Measurements from ENCODE around the gene TRIOBP. TPM values are rescaled to one million over a fixed set of nuclear protein-coding genes. Genes with fewer than 3 reads are reported as not detected.

TRIOBP gene
- total RNA-seq, 1 donor from 2014 or later: 40.6 TPM

GRCh38 chr22:37745548-37746365 lies 48.9 kb downstream of the TRIOBP start:
- peak overlapping the region; percentile 88 for H2AFZ ChIP-seq (ENCODE audit: low read depth, low read length)
- peak; percentile 63 for DNase-seq (ENCODE audit: low read depth)
- no peak for FAIRE-seq

DNA sequence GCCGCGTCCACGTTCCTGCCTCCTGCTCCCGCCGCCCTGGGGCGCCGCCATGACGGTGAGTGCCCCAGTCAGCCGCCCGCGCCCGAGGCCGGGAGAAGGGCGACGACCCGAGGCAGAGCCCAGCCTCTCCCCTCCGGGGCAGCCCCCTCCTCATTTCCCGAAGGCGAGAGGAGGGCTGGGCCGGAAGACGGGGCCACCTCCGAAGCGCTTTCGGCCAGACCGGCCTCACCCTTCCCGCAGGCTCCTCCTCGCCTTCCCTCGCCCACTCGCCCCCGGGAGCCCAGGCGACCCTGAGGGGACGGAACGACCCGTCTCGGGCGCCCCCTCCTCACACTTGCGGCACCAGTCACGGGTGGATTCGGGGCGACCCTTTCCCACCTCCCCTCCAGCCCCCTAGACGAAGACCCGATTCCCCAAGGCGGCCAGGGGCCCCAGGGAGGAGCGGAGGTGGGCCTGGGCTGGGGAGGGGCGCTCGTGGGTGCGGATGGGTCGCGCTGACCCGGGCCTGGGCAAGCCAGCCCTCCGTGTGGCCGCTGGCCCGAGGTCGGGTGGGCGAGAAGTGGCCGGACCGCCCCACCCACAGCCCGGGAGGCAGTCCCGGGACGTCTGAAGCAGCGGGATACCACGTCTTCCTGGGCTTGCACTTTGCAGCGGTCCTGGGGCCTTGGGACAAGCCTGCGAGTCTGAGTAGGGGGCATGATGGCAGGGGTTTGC lies 49.7 kb downstream of the TRIOBP start:
- Histone ChIP-seq H3K27me3 (ENCODE audit: insufficient read depth, low read length) (no peaks in the 10 kb centered on the region), H3K79me2 (ENCODE audit: insufficient read depth, low read length) (peaks cover 60% of the 10 kb centered on the region), H3K4me2 (ENCODE audit: low read length) (peak overlapping the region; percentile 98), H3K4me3 (ENCODE audit: insufficient read depth, low read depth, low read length) (peak overlapping the region; percentile 76), H3K9ac (ENCODE audit: low read length) (peak overlapping the region; percentile 96), H3K27ac (ENCODE audit: low read depth, low read length) (peak overlapping the region; percentile 85), H3K36me3 (ENCODE audit: insufficient read depth, low read length) (no peaks in the 10 kb centered on the region), H3K9me3 (ENCODE audit: insufficient read depth, low read depth, low read length) (no peaks in the 10 kb centered on the region), H2AFZ (ENCODE audit: low read depth, low read length) (peak overlapping the region; percentile 59), H3K4me1 (ENCODE audit: insufficient read depth, low read length) (peaks cover 70% of the 10 kb centered on the region), H4K20me1 (ENCODE audit: insufficient read depth, low read length) (peaks cover 42% of the 10 kb centered on the region)
- Mint-ChIP-seq H3K27me3 (ENCODE audit: low read depth, unreplicated experiment) (no peaks in the 10 kb centered on the region), H3K4me1 (ENCODE audit: low read depth, unreplicated experiment) (peaks cover 42% of the 10 kb centered on the region), H3K36me3 (ENCODE audit: low read depth, unreplicated experiment) (peaks cover 1% of the 10 kb centered on the region), H3K27ac (ENCODE audit: unreplicated experiment) (peak overlapping the region; percentile 86), H3K9me3 (ENCODE audit: unreplicated experiment) (no peaks in the 10 kb centered on the region), H3K4me3 (ENCODE audit: unreplicated experiment) (peak overlapping the region; percentile 88)
- TF ChIP-seq CTCF (IDR thresholded peaks at IDR 0.05; ENCODE audit: insufficient read depth, low read depth, low read length): no peak
- TF ChIP-seq EZH2 (IDR thresholded peaks at IDR 0.05; ENCODE audit: insufficient read depth, low read length): no peak
- no peak for FAIRE-seq
- no peak for DNase-seq (ENCODE audit: low read depth)

More at GRCh38 chr22:37745548-37746365, 48.9 kb downstream of the TRIOBP start:
- no peaks in the 10 kb centered on the region for H3K9me3 Mint-ChIP-seq (ENCODE audit: unreplicated experiment)
- no peak overlapping the region for H3K27ac Mint-ChIP-seq (ENCODE audit: unreplicated experiment)
- Histone ChIP-seq H3K27me3 (ENCODE audit: insufficient read depth, low read length) (no peaks in the 10 kb centered on the region), H3K4me3 (ENCODE audit: insufficient read depth, low read depth, low read length) (peak overlapping the region; percentile 76), H3K9me3 (ENCODE audit: insufficient read depth, low read depth, low read length) (no peaks in the 10 kb centered on the region), H4K20me1 (ENCODE audit: insufficient read depth, low read length) (peaks cover 34% of the 10 kb centered on the region), H3K79me2 (ENCODE audit: insufficient read depth, low read length) (peaks cover 52% of the 10 kb centered on the region), H3K36me3 (ENCODE audit: insufficient read depth, low read length) (no peaks in the 10 kb centered on the region), H3K4me2 (ENCODE audit: low read length) (peak overlapping the region; percentile 98), H3K27ac (ENCODE audit: low read depth, low read length) (peak overlapping the region; percentile 85), H3K4me1 (ENCODE audit: insufficient read depth, low read length) (peaks cover 70% of the 10 kb centered on the region), H3K9ac (ENCODE audit: low read length) (peak overlapping the region; percentile 96)
- no peaks in the 10 kb centered on the region for H3K27me3 Mint-ChIP-seq (ENCODE audit: low read depth, unreplicated experiment)
- peak overlapping the region; percentile 77 for H3K4me3 Mint-ChIP-seq (ENCODE audit: unreplicated experiment)
- no peak for TF ChIP-seq CTCF (IDR thresholded peaks at IDR 0.05; ENCODE audit: insufficient read depth, low read depth, low read length)
- no peak for TF ChIP-seq EZH2 (IDR thresholded peaks at IDR 0.05; ENCODE audit: insufficient read depth, low read length)
- peaks cover under 1% of the 10 kb centered on the region for H3K36me3 Mint-ChIP-seq (ENCODE audit: low read depth, unreplicated experiment)
- H3K4me1 Mint-ChIP-seq (ENCODE audit: low read depth, unreplicated experiment): peaks cover 41% of the 10 kb centered on the region

Data from astrocyte (in vitro differentiated cells and primary cell).